ENCODE data around the gene MATCAP1.

GRCh38 chr16:67183284-67183626 is 508 bp downstream of the MATCAP1 start:
- TF ChIP-seq, protein P1, sequence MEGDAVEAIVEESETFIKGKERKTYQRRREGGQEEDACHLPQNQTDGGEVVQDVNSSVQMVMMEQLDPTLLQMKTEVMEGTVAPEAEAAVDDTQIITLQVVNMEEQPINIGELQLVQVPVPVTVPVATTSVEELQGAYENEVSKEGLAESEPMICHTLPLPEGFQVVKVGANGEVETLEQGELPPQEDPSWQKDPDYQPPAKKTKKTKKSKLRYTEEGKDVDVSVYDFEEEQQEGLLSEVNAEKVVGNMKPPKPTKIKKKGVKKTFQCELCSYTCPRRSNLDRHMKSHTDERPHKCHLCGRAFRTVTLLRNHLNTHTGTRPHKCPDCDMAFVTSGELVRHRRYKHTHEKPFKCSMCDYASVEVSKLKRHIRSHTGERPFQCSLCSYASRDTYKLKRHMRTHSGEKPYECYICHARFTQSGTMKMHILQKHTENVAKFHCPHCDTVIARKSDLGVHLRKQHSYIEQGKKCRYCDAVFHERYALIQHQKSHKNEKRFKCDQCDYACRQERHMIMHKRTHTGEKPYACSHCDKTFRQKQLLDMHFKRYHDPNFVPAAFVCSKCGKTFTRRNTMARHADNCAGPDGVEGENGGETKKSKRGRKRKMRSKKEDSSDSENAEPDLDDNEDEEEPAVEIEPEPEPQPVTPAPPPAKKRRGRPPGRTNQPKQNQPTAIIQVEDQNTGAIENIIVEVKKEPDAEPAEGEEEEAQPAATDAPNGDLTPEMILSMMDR (IDR thresholded peaks at IDR 0.05; ENCODE audit: low read depth, low read length), result no peak
- TF ChIP-seq POLR2A (IDR thresholded peaks at IDR 0.05; ENCODE audit: extremely low read depth, insufficient read length) (no peak), MYC (IDR thresholded peaks at IDR 0.05; ENCODE audit: low read depth, low read length) (no peak)
- TF ChIP-seq, protein P2, sequence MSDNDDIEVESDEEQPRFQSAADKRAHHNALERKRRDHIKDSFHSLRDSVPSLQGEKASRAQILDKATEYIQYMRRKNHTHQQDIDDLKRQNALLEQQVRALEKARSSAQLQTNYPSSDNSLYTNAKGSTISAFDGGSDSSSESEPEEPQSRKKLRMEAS (IDR thresholded peaks at IDR 0.05; ENCODE audit: low read depth, low read length), result no peak

Data from NB4 (cell line).